Renal pelvis (tissue), 4 donors: ENCODE data around the gene MTURN. TPM values are rescaled to one million over a fixed set of nuclear protein-coding genes. Genes with fewer than 3 reads are reported as not detected.

ENCODE experiments used
- DNase-seq: peaks from one replicate; pipeline ENCODE4 v3.0.0-alpha.2; 2013
- polyA plus RNA-seq, 3 donors: library from polyadenylated mRNA; unstranded; fragments of 120-200 nt; gene quantifications; one replicate each; pipeline ENCODE4 v1.2.1, GENCODE V29; 2013; ENCODE audit not compliant: insufficient read length in 3 of 3

The MTURN gene
- polyA plus RNA-seq, 3 donors, result 72.0 to 95.3 (median 81.0) TPM

DNA sequence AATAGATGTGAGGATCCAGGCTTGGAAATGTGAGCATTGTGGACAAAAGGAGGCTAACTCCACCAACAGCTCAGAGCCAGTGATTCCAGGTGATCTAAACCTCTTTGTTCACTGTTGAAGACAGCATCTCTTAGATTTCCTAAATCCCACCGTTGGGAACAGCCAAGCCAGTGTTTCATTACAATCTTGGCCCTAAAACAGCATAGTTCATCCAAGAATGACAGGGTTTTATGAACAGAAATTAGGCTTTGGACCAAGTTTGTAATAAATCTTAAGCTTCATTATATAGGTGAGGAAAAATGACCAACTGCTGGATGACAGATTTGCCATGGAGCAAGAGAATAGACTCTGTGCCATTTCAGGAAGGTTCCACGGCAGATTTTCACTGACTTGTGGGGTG, 65.8 kb downstream of the MTURN start:
- DNase-seq, result no peak

DNA sequence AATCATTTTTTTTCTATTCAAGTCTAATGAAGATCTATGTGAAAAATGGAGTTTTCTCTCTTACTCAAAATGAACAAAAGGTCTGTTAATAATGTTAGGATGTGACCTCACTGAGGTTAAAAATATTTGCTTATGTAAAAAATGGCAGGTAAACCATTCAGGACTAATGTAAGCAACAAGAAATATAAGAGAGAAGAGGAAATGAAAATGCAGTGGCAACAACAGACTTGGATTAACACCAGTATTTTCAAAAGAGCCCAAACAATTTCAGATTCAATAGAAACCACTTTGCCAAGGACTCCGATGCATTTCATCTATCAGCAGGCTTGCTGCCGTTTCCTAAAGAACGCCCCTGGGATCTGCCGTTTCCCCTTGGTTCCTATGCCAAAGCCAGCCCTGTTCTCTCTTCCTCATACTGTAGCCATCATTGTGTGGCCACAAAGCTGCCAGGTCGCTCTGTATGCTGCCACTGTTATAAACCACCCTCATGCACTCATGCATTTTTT, 66.4 kb downstream of the MTURN start:
- no peak for DNase-seq

DNA sequence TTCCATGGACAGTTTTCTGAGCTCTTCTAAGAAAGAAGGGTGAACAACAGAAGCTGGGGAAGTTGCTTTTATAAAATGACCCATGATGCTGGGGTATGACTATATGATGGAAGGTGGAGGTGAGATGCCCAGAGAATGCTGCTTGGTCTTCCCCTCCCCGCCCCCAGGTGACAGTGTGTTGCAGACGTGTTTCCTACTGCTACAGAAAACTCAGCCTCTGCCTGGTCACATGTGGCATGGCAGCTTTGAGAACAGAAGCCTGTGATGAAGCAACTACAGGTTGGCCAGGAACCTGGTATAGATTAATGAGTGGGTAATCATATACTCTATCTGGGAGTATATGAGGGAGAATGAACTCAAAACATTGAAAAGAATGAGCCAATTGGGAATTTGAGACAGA, 67.1 kb downstream of the MTURN start:
- DNase-seq, result no peak

DNA sequence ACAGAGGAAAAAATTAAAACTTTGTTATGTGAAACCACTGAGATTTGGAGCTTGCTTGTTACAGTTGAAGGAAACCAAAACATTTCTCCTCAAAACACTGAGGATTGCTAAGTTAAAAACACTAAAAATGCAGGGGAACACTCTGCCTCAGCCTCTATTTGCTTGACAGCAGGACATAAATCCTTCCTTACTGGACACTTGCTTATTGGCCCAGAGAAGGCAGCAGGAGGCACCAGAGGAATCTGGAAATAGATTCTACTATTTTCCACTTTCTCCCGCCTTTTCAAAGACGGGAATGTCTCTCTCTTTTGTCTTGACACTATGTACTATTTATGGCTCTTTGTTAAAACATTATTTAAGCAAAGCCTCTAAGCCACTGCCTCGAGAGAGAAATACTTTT, 67.9 kb downstream of the MTURN start:
- no peak for DNase-seq

DNA sequence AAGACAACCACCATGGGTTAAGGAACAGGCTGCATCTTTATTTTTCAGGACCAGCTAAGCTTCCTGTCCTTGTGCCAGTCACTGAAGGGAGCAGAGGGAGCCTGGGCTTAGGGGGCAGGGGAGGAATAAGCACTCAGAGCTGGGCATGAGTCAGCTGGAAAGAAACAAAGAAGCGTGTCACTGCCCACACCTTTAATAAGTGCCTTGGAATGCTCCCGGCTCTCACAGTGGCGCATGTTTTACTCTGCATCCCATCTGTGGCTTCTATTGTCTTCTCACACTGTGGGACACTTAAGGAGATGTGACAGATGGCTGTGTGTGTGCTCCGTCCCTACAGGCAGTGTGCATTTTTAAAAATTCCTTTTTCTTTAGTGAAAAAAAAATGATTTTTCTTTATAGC, 71.7 kb downstream of the MTURN start:
- DNase-seq, result no peak

DNA sequence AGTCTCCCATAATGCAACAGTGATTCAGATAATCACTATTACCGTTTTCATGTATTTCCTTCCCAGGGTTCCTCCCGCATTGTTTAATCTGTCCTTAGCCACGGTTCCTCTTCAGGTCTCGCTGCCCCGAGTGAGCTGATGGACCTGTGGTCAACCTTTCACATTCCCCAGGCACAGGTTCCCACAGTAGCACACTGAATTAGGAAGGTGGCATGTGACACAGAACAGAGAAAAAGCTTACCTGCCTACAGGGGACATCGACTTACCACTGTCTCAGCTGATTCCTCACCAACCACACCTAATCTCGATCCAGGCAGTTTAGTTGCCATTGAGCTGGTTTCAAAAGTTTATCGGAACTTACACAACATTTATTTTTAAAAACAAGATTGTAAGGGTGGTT, 72.2 kb downstream of the MTURN start:
- DNase-seq, result no peak

DNA sequence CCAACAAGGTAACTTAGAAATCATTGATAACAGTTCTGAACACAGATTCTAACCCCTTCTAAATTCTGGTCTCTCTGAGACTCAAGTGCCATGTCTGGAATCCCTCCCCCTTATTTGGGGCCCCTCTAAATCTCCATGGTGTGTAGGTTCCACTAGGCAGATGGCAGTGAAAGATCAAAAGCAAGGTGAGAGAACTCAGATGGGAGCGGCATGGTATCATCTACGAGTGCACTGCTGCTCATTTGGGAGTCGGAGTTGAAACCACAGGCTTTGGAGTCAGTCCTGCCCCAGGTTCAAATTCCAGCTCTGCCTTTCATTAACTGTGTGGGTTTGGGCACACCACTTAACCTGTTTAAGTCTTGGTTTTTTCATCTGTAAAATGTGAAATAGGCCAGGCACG, 72.6 kb downstream of the MTURN start:
- no peak for DNase-seq

DNA sequence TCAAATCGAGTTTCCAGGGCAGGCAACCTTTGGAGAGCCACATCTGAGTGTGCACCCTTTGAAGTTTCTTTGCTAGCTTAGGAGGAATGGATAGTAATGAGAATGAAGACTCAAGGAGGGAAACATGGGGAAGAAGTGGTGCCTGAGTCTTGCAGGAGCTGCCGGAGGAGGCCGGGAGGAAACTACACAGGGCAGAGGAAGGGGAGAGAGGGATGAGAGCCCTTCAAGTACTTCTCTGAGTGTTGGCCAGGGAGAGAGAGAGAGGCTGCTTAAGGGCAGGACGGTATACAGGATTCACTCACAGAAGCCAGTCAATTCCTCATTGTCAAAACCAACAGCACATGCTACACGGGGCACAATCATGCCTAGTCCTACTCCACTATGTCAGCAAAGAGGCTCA, 75.2 kb downstream of the MTURN start:
- no peak for DNase-seq

Other genes starting within 250 kb of the MTURN start
- 10 to 100 TPM; 62.4 to 65.7 (median 63.1) TPM for gene SCRN1, start 145.2 kb upstream of the MTURN start, polyA plus RNA-seq
- gene FKBP14, start 108.3 kb upstream of the MTURN start, polyA plus RNA-seq, result 10 to 100 TPM; 14.4 to 18.4 (median 15.4) TPM
- 10 to 100 TPM; 16.8 to 22.4 (median 18.3) TPM for gene PLEKHA8, start 106.6 kb upstream of the MTURN start, polyA plus RNA-seq
- 10 to 100 TPM; 14.5 to 15.9 (median 15.3) TPM for gene ZNRF2, start 149.6 kb downstream of the MTURN start, polyA plus RNA-seq